Nephron progenitor cell (in vitro differentiated cells): Measurements from ENCODE around the gene MACIR.

Experiments used
- DNase-seq: peaks from one replicate; pipeline ENCODE4 v3.0.0; 2021
- H3K27ac Mint-ChIP-seq: 2 replicates; pipeline ENCODE4 v1.8.0; 2021; ENCODE audit warnings: mild to moderate bottlenecking, moderate library complexity, mixed read lengths
- H3K27me3 Mint-ChIP-seq: 2 replicates; pipeline ENCODE4 v1.8.0; 2021; ENCODE audit warnings: mild to moderate bottlenecking, low read depth, mixed read lengths; ENCODE audit not compliant: poor library complexity
- H3K36me3 Mint-ChIP-seq: 2 replicates; pipeline ENCODE4 v1.8.0; 2021; ENCODE audit warnings: low read depth, mixed read lengths
- H3K4me1 Mint-ChIP-seq: 2 replicates; pipeline ENCODE4 v1.8.0; 2021; ENCODE audit warnings: mixed read lengths
- H3K4me3 Mint-ChIP-seq: 2 replicates; pipeline ENCODE4 v1.8.0; 2021; ENCODE audit warnings: mild to moderate bottlenecking, moderate library complexity, mixed read lengths
- H3K9me3 Mint-ChIP-seq: 2 replicates; pipeline ENCODE4 v1.8.0; 2021; ENCODE audit warnings: mild to moderate bottlenecking, moderate library complexity, mixed read lengths
- TF ChIP-seq, protein P1 (sequence below): fragments of 200-600 bp; sonication (generic); IDR thresholded peaks from 2 replicates; pipeline ENCODE4 v1.5.0; 2021; ENCODE audit warnings: antibody characterized with exemption

The MACIR gene

DNA sequence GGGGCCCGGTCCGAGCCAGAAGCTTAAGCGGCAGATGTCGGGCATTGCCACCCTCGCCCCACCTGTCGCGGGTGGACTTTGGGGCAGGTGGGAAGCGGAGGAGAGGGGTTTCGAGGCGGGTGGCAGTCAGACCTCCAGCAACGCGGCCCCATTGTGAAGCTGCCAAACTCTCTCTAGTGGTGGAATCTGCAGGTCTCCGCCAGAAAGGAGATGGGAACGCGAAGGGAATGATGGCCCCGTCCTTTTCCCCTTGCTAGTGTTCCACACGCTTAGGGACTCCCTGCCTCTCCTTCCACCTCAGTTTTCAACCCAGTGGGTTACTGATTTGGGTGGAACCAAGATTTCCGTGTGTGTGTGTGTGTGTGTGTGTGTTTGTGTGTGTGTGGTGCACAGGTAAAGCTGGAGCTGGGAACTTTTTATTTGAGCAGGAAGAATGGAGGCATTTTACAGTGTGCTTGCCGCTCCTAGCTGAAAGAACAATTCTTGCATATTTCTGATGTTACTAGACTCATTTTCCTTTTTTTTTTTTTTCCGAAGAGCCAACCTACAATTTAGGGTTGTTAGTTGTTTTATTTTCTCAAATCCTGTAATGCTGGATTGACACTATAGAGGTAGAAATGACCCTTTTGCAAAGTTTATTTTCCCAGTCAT, 1.3 kb downstream of the MACIR start:
- Mint-ChIP-seq H3K9me3 (no peaks in the 10 kb centered on the region), H3K27me3 (peaks cover 3% of the 10 kb centered on the region), H3K4me1 (peaks cover 48% of the 10 kb centered on the region), H3K27ac (peak overlapping the region; percentile 87), H3K4me3 (peak overlapping the region; percentile 96), H3K36me3 (no peaks in the 10 kb centered on the region)
- no peak for DNase-seq
- TF ChIP-seq, protein P1, sequence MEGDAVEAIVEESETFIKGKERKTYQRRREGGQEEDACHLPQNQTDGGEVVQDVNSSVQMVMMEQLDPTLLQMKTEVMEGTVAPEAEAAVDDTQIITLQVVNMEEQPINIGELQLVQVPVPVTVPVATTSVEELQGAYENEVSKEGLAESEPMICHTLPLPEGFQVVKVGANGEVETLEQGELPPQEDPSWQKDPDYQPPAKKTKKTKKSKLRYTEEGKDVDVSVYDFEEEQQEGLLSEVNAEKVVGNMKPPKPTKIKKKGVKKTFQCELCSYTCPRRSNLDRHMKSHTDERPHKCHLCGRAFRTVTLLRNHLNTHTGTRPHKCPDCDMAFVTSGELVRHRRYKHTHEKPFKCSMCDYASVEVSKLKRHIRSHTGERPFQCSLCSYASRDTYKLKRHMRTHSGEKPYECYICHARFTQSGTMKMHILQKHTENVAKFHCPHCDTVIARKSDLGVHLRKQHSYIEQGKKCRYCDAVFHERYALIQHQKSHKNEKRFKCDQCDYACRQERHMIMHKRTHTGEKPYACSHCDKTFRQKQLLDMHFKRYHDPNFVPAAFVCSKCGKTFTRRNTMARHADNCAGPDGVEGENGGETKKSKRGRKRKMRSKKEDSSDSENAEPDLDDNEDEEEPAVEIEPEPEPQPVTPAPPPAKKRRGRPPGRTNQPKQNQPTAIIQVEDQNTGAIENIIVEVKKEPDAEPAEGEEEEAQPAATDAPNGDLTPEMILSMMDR, result no peak

DNA sequence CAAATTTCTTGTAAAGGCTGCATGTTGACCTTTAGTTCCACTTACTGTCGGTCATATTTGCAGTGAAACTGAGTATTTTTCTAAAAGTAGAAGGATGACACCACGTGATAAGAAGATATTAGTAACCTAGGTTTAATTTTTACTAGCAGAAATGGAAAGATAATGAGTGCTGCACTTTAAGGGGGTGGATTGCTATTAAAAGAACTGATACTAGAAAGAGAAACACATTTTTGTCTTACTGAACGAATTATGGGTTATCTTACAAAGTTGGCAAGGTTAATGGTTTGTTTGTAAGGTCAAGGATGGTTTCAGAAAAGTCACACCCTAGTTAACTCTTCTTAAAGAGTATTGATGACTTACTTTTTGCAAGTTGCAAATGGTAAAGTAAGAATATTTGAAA, 2.4 kb downstream of the MACIR start:
- Mint-ChIP-seq H3K36me3 (no peaks in the 10 kb centered on the region), H3K9me3 (no peaks in the 10 kb centered on the region), H3K4me3 (peak overlapping the region; percentile 53), H3K27me3 (peaks cover 3% of the 10 kb centered on the region), H3K4me1 (peaks cover 48% of the 10 kb centered on the region), H3K27ac (no peak overlapping the region)
- TF ChIP-seq, protein P1, result no peak
- DNase-seq, result no peak

DNA sequence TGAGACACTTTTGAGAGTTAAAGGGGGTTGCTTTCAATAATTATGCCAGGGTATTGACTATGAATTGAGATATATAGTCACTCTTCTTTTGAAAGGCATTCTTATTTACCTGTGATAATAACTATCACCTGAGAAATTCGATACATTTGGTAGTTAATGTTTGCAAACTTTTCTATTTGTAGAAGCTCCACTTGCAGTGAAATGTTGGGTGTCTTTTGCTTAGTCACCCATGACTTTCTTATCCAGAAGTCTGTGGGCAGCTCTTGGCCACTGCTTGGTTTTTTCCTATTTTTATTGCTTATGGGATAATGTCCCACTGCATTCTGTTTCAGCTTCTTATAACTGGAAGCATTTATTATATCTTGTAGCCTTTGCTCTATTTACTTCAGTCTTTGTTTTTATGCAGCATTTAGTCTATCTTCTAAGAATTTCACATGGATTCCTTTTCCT, 3.9 kb downstream of the MACIR start:
- TF ChIP-seq, protein P1, result no peak
- H3K36me3 Mint-ChIP-seq, result peaks cover 5% of the 10 kb centered on the region
- H3K9me3 Mint-ChIP-seq, result no peaks in the 10 kb centered on the region
- H3K4me1 Mint-ChIP-seq, result peaks cover 44% of the 10 kb centered on the region
- H3K27ac Mint-ChIP-seq, result no peak overlapping the region
- no peak for DNase-seq
- H3K4me3 Mint-ChIP-seq, result peak overlapping the region; percentile 10
- H3K27me3 Mint-ChIP-seq, result peaks cover 3% of the 10 kb centered on the region

DNA sequence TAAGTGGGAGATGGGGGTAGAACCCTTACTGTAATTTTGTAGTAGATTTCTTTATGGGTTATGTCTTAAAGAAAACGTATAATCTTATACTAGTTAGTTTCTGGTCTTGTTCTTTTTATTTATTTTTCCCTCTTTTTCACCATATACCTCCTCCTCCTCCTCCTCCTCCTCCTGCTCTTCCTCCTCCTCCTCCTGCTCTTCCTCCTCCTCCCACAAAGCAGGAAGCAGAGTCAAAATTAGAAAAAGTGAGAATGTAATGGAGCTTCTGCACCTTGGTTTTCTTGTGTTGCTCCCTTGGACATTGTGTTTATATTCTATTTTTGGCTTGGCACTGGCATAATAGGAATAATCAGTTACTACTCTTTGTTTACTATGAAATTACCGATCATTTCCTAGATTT, 4.5 kb downstream of the MACIR start:
- Mint-ChIP-seq H3K4me3 (no peak overlapping the region), H3K36me3 (peaks cover 9% of the 10 kb centered on the region), H3K27ac (no peak overlapping the region), H3K4me1 (peaks cover 41% of the 10 kb centered on the region), H3K27me3 (peaks cover 3% of the 10 kb centered on the region), H3K9me3 (no peaks in the 10 kb centered on the region)
- no peak for DNase-seq
- TF ChIP-seq, protein P1, result no peak

DNA sequence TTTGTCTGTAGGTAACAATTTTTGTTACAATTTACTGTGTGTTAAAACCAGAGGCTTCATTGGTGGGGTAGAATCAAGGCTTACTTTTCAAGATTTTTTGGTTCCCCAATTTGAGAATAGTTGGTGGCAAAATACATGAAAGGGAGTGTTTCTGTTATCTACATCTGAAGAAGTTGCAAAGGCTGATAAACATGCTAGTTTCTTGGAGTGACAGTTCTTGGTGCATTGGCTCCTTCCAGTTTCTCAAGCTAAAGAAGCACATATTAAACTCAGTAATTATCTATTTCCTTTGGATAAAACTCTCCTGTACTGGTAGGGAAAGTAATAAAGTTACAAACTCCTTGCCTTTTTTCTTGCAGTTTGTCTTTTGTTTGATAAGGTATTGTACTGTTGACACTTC, 5.9 kb downstream of the MACIR start:
- no peak overlapping the region for H3K27ac Mint-ChIP-seq
- DNase-seq, result no peak
- TF ChIP-seq, protein P1, result no peak
- peaks cover 37% of the 10 kb centered on the region for H3K4me1 Mint-ChIP-seq
- H3K36me3 Mint-ChIP-seq, result peaks cover 11% of the 10 kb centered on the region
- H3K4me3 Mint-ChIP-seq, result no peak overlapping the region
- peaks cover 3% of the 10 kb centered on the region for H3K27me3 Mint-ChIP-seq
- no peaks in the 10 kb centered on the region for H3K9me3 Mint-ChIP-seq

DNA sequence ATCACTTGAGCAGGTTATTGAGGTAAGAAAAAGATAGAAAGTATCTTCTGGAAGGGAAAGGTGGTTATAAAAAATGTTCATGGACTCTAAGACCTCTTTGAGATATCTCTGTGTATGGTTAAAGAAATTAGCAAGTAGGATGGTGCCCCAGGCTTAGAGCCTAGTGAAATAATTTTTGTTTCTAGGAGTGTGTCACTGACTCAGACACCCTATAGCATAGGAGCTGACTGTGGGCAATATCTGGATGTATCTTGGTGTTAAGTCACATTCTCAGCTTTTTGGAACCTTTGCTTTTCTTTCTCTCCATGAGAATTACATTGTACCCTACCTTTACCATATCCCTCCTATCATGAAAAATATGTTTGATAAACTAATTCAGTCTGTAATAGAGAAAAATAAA, 12.0 kb downstream of the MACIR start:
- TF ChIP-seq, protein P1, result no peak
- no peaks in the 10 kb centered on the region for H3K4me1 Mint-ChIP-seq
- no peak overlapping the region for H3K4me3 Mint-ChIP-seq
- no peaks in the 10 kb centered on the region for H3K9me3 Mint-ChIP-seq
- peaks cover 15% of the 10 kb centered on the region for H3K36me3 Mint-ChIP-seq
- no peak overlapping the region for H3K27ac Mint-ChIP-seq
- no peaks in the 10 kb centered on the region for H3K27me3 Mint-ChIP-seq
- DNase-seq, result no peak
